Sigmoid colon (tissue), 7 donors: ENCODE data around the gene KIF3B. TPM values are rescaled to one million over a fixed set of nuclear protein-coding genes. Genes with fewer than 3 reads are reported as not detected.

ENCODE experiments used
- DNase-seq: peaks from one replicate; pipeline ENCODE4 v3.0.0-alpha.2; 2019
- H3K27ac ChIP-seq, 4 donors: fragments of 200-600 bp; sonication (generic); one replicate each; pipeline ENCODE4 v1.5.1; 2016 to 2019; ENCODE audit warnings: mild to moderate bottlenecking in 1 of 4
- H3K27me3 ChIP-seq, 3 donors: fragments of 200-600 bp; sonication (generic); one replicate each; pipeline ENCODE4 v1.5.1; 2019; ENCODE audit warnings: mild to moderate bottlenecking in 1 of 3
- H3K36me3 ChIP-seq, 4 donors: fragments of 200-600 bp; sonication (generic); one replicate each; pipeline ENCODE4 v1.5.1; 2016 to 2019
- H3K4me1 ChIP-seq, 4 donors: fragments of 200-600 bp; sonication (generic); one replicate each; pipeline ENCODE4 v1.5.1; 2017 to 2019
- H3K4me3 ChIP-seq, 4 donors: fragments of 200-600 bp; sonication (generic); one replicate each; pipeline ENCODE4 v1.5.1; 2017 to 2019; ENCODE audit warnings: mild to moderate bottlenecking in 2 of 4, moderate library complexity in 1 of 4
- H3K9me3 ChIP-seq, 4 donors: fragments of 200-600 bp in 3 of 4; sonication (generic) in 3 of 4; one replicate each; pipeline versions ENCODE4 v1.5.1 to v1.6.1; 2013 to 2019
- EP300 ChIP-seq, 4 donors: sonication (generic); formaldehyde crosslinking; IDR thresholded peaks; one replicate each; pipeline ENCODE4 v1.6.1; 2017; ENCODE audit warnings: antibody characterized with exemption in 4 of 4
- POLR2A ChIP-seq, 2 donors: fragments of 450-650 bp; IDR thresholded peaks; one replicate each; pipeline ENCODE4 v1.6.1; 2016; ENCODE audit warnings: antibody characterized with exemption in 2 of 2, mild to moderate bottlenecking in 2 of 2, moderate library complexity in 2 of 2
- POLR2AphosphoS5 ChIP-seq, 4 donors: sonication (generic); formaldehyde crosslinking; IDR thresholded peaks; one replicate each; pipeline ENCODE4 v1.6.1; 2017; ENCODE audit warnings: antibody characterized with exemption in 4 of 4
- WGBS, 2 donors: extraction: QIAGEN DNeasy Blood & Tissue Kit; methylation state at CpG; one replicate each; pipeline ENCODE4 v1.1.7; 2013; 5-methylcytosine and 5-hydroxymethylcytosine counted together
- intact Hi-C: fragments of 100-400 bp; cut with DNase I; formaldehyde crosslinking; loops from one replicate; pipeline ENCODE4 v1.15.1; 2023
- polyA plus RNA-seq, 3 donors: library from polyadenylated mRNA; stranded (reverse); fragments of 200-250 nt; gene quantifications; one replicate each; pipeline ENCODE4 v1.2.3, GENCODE V29; 2013
- total RNA-seq, 4 donors: library from RNA; depleted of rRNA; stranded (reverse); fragments of >200 nt; gene quantifications; one replicate each; pipeline ENCODE4 v1.1.0, GENCODE V29; 2016
- TF ChIP-seq, protein P1 (sequence below), 4 experiments: fragments of 450-650 bp in 3 of 4; fragments of 200-600 bp in 1 of 4; IDR thresholded peaks; one replicate each; pipeline ENCODE4 v1.5.1; 2016 to 2019; ENCODE audit warnings: antibody characterized with exemption in 4 of 4, mild to moderate bottlenecking in 3 of 4, moderate library complexity in 2 of 4
- donor health status: healthy with polysubstance abuse.
- donor health status: Bipolar disorder and iron deficiency.
- donor health status: healthy.

The KIF3B gene
- total and polyA plus RNA-seq, 7 donors = 16.1 to 45.8 (median 25.8) TPM

GRCh38 chr20:32329817-32330554 is 52.5 kb downstream of the KIF3B start:
- Histone ChIP-seq H3K4me1 (peaks cover 0 to 13% (median 0%) of the 10 kb centered on the region in 4 donors), H3K27me3 (no peaks in the 10 kb centered on the region), H3K9me3 (no peaks in the 10 kb centered on the region), H3K4me3 (no peak overlapping the region), H3K27ac (no peak overlapping the region), H3K36me3 (peaks cover 10 to 45% (median 15%) of the 10 kb centered on the region in 4 donors)
- TF ChIP-seq POLR2AphosphoS5 (IDR thresholded peaks at IDR 0.05) (no peak), POLR2A (IDR thresholded peaks at IDR 0.05) (no peak), EP300 (IDR thresholded peaks at IDR 0.05) (no peak)
- TF ChIP-seq, protein P1, sequence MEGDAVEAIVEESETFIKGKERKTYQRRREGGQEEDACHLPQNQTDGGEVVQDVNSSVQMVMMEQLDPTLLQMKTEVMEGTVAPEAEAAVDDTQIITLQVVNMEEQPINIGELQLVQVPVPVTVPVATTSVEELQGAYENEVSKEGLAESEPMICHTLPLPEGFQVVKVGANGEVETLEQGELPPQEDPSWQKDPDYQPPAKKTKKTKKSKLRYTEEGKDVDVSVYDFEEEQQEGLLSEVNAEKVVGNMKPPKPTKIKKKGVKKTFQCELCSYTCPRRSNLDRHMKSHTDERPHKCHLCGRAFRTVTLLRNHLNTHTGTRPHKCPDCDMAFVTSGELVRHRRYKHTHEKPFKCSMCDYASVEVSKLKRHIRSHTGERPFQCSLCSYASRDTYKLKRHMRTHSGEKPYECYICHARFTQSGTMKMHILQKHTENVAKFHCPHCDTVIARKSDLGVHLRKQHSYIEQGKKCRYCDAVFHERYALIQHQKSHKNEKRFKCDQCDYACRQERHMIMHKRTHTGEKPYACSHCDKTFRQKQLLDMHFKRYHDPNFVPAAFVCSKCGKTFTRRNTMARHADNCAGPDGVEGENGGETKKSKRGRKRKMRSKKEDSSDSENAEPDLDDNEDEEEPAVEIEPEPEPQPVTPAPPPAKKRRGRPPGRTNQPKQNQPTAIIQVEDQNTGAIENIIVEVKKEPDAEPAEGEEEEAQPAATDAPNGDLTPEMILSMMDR (IDR thresholded peaks at IDR 0.05) = no peak
- intact Hi-C loops = loop anchor here (10.0 kb wide), 1 partner anchor 325 kb away; no protein-coding TSS in a partner anchor
- DNase-seq = no peak
- WGBS, 2 donors = 79 to 87% methylated on average over 7 of the region's 7 CpGs

- Histone ChIP-seq H3K36me3 (peaks cover 10 to 45% (median 15%) of the 10 kb centered on the region in 4 donors), H3K27me3 (no peaks in the 10 kb centered on the region), H3K9me3 (no peaks in the 10 kb centered on the region), H3K27ac (no peak overlapping the region), H3K4me3 (no peak overlapping the region), H3K4me1 (peaks cover 0 to 13% (median 0%) of the 10 kb centered on the region in 4 donors)
- TF ChIP-seq, protein P1 (IDR thresholded peaks at IDR 0.05) = no peak
- no peak for TF ChIP-seq EP300 (IDR thresholded peaks at IDR 0.05)
- TF ChIP-seq POLR2A (IDR thresholded peaks at IDR 0.05) = no peak
- TF ChIP-seq POLR2AphosphoS5 (IDR thresholded peaks at IDR 0.05) = no peak
- 79 to 81% methylated on average over 1 of the region's 1 CpG for WGBS, 2 donors
- DNase-seq = no peak
- intact Hi-C loops = loop anchor here (10.0 kb wide), 1 partner anchor 324 kb away; no protein-coding TSS in a partner anchor
These were observed 53.1 kb downstream of the KIF3B start for GRCh38 chr20:32330555-32330897.

DNA sequence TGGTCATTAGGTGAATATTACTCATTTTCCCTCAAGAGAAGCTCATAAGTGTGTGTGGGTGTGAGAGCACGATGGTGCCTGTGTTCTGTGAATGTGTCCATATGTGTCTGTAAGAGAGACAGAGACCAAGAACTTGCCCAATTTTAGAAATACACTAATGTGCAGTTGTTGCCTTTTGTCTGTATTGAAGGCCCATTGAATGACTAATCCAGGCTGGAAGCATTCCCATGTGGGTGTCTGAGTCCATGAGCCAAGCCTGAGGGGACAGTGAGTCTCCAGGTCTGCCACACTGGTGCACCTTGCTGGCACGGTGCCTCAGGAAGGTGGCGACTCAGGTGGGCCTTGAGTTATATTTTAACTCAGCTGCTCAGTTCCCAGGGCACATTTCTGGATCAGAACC is 55.2 kb downstream of the KIF3B start:
- intact Hi-C loops = loop anchor here (10.0 kb wide), 1 partner anchor 322 kb away; no protein-coding TSS in a partner anchor
- no peak overlapping the region for H3K27ac ChIP-seq
- 50 to 65% methylated on average over 3 of the region's 3 CpGs for WGBS, 2 donors
- peaks cover 6 to 35% (median 11%) of the 10 kb centered on the region in 4 donors for H3K36me3 ChIP-seq
- TF ChIP-seq, protein P1 (IDR thresholded peaks at IDR 0.05) = no peak
- TF ChIP-seq POLR2AphosphoS5 (IDR thresholded peaks at IDR 0.05) = no peak
- TF ChIP-seq POLR2A (IDR thresholded peaks at IDR 0.05) = no peak
- H3K4me1 ChIP-seq = peaks cover 0 to 9% (median 0%) of the 10 kb centered on the region in 4 donors
- H3K9me3 ChIP-seq = no peaks in the 10 kb centered on the region
- no peak for DNase-seq
- no peaks in the 10 kb centered on the region for H3K27me3 ChIP-seq
- no peak overlapping the region for H3K4me3 ChIP-seq

- 83% methylated on average over 12 of the region's 12 CpGs for WGBS, 2 donors
- TF ChIP-seq POLR2AphosphoS5 (IDR thresholded peaks at IDR 0.05) (no peak), EP300 (IDR thresholded peaks at IDR 0.05) (no peak), POLR2A (IDR thresholded peaks at IDR 0.05) (no peak)
- TF ChIP-seq, protein P1 (IDR thresholded peaks at IDR 0.05) = no peak
- Histone ChIP-seq H3K36me3 (peaks cover 5 to 32% (median 8%) of the 10 kb centered on the region in 4 donors), H3K9me3 (no peaks in the 10 kb centered on the region), H3K27me3 (no peaks in the 10 kb centered on the region), H3K4me1 (peaks cover 0 to 9% (median 0%) of the 10 kb centered on the region in 4 donors), H3K4me3 (no peak overlapping the region), H3K27ac (no peak overlapping the region)
- DNase-seq = no peak
- intact Hi-C loops = loop anchor here (10.0 kb wide), 1 partner anchor 321 kb away; no protein-coding TSS in a partner anchor
These were observed 55.9 kb downstream of the KIF3B start for GRCh38 chr20:32333181-32333987.
